Upper lobe of left lung (tissue), 4 donors: ENCODE results near the gene RDX.

Source experiments
- EP300 ChIP-seq, 4 donors: sonication (generic); formaldehyde crosslinking; IDR thresholded peaks; one replicate each; pipeline ENCODE4 v1.5.1; 2017; ENCODE audit warnings: antibody characterized with exemption in 4 of 4, control low read depth in 2 of 4
- POLR2A ChIP-seq, 4 donors: fragments of 450-650 bp; IDR thresholded peaks; one replicate each; pipeline ENCODE4 v1.5.1; 2016 to 2017; ENCODE audit warnings: antibody characterized with exemption in 4 of 4, mild to moderate bottlenecking in 2 of 4
- POLR2AphosphoS5 ChIP-seq, 2 donors: sonication (generic); formaldehyde crosslinking; IDR thresholded peaks; one replicate each; pipeline ENCODE4 v1.5.1; 2017; ENCODE audit warnings: antibody characterized with exemption in 2 of 2
- TF ChIP-seq, protein P1 (sequence below), 6 experiments: fragments of 450-650 bp in 4 of 6; fragments of 200-600 bp in 2 of 6; sonication (generic) in 2 of 6; IDR thresholded peaks; one replicate each; pipeline ENCODE4 v1.5.1; 2016 to 2019; ENCODE audit warnings: antibody characterized with exemption in 6 of 6

DNA sequence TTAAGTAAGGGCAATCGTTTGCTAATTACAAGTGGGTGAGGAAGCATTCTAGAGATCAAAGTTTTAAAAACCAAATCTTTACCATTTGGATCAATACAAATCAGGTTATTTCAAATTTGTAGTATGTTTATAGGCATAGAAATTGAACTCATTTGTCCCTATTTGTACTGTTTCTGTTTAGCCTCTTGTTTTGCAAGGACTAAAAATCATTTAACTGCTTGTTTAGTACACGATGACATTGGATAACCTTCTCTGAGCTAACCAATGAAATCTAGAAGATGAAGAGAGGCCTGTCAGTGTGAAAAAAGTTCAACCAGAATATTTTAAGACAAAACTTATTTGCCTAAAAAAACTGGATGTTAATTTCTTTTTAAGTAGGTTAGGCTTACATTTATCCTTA, 163.3 kb downstream of the RDX start:
- TF ChIP-seq POLR2AphosphoS5 (IDR thresholded peaks at IDR 0.05) = no peak
- TF ChIP-seq POLR2A (IDR thresholded peaks at IDR 0.05) = no peak
- TF ChIP-seq, protein P1, sequence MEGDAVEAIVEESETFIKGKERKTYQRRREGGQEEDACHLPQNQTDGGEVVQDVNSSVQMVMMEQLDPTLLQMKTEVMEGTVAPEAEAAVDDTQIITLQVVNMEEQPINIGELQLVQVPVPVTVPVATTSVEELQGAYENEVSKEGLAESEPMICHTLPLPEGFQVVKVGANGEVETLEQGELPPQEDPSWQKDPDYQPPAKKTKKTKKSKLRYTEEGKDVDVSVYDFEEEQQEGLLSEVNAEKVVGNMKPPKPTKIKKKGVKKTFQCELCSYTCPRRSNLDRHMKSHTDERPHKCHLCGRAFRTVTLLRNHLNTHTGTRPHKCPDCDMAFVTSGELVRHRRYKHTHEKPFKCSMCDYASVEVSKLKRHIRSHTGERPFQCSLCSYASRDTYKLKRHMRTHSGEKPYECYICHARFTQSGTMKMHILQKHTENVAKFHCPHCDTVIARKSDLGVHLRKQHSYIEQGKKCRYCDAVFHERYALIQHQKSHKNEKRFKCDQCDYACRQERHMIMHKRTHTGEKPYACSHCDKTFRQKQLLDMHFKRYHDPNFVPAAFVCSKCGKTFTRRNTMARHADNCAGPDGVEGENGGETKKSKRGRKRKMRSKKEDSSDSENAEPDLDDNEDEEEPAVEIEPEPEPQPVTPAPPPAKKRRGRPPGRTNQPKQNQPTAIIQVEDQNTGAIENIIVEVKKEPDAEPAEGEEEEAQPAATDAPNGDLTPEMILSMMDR (IDR thresholded peaks at IDR 0.05) = no peak
- TF ChIP-seq EP300 (IDR thresholded peaks at IDR 0.05) = no peak
